ENCODE data around the gene SIX5. TPM values are rescaled to one million over a fixed set of nuclear protein-coding genes. Genes with fewer than 3 reads are reported as not detected.

Gene SIX5
- total and polyA plus RNA-seq, 9 of the 15 experiments (the other 6 are each of a cell fraction or from before 2014, with no cell fraction given) = 1.4 to 17.2 (median 7.4) TPM; not detected in 2

GRCh38 chr19:45779231-45780145 is 10.4 kb upstream of the SIX5 start (continued):
- TF ChIP-seq RBM39 (optimal IDR thresholded peaks at IDR 0.05; ENCODE audit: low read depth, low read length) = peak; percentile 75
- no peak for TF ChIP-seq PCBP1 (IDR thresholded peaks at IDR 0.05; ENCODE audit: low read depth, low read length, poor library complexity, severe bottlenecking)
- TF ChIP-seq ILK (tag; IDR thresholded peaks at IDR 0.05; ENCODE audit: borderline replicate concordance, low read depth) = no peak
- TF ChIP-seq ELF1 (tag; IDR thresholded peaks at IDR 0.05) = no peak
- TF ChIP-seq NRF1 (conservative IDR thresholded peaks at IDR 0.05 in 1 of 2, IDR thresholded peaks at IDR 0.05 in 1 of 2) = peak; percentile 33 to 39; a peak in 2 of 4 replicates
- 0 out of 2 replicates have a peak, but pooled peaks have one; percentile 13 for TF ChIP-seq ZBTB26 (CRISPR knock-in tag; IDR thresholded peaks at IDR 0.05)
- TF ChIP-seq, protein P1, sequence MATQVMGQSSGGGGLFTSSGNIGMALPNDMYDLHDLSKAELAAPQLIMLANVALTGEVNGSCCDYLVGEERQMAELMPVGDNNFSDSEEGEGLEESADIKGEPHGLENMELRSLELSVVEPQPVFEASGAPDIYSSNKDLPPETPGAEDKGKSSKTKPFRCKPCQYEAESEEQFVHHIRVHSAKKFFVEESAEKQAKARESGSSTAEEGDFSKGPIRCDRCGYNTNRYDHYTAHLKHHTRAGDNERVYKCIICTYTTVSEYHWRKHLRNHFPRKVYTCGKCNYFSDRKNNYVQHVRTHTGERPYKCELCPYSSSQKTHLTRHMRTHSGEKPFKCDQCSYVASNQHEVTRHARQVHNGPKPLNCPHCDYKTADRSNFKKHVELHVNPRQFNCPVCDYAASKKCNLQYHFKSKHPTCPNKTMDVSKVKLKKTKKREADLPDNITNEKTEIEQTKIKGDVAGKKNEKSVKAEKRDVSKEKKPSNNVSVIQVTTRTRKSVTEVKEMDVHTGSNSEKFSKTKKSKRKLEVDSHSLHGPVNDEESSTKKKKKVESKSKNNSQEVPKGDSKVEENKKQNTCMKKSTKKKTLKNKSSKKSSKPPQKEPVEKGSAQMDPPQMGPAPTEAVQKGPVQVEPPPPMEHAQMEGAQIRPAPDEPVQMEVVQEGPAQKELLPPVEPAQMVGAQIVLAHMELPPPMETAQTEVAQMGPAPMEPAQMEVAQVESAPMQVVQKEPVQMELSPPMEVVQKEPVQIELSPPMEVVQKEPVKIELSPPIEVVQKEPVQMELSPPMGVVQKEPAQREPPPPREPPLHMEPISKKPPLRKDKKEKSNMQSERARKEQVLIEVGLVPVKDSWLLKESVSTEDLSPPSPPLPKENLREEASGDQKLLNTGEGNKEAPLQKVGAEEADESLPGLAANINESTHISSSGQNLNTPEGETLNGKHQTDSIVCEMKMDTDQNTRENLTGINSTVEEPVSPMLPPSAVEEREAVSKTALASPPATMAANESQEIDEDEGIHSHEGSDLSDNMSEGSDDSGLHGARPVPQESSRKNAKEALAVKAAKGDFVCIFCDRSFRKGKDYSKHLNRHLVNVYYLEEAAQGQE (IDR thresholded peaks at IDR 0.05; ENCODE audit: borderline replicate concordance) = peak; percentile 47
- TF ChIP-seq, protein P1 (CRISPR knock-in tag; IDR thresholded peaks at IDR 0.05; ENCODE audit: low read depth) = no peak
- TF ChIP-seq CLOCK (CRISPR knock-in tag; IDR thresholded peaks at IDR 0.05; ENCODE audit: borderline replicate concordance) = no peak
- TF ChIP-seq MTA2 (IDR thresholded peaks at IDR 0.05; ENCODE audit: low read depth) = 0 out of 2 replicates have a peak, but pooled peaks have one; percentile 28
- no peak for TF ChIP-seq CBX8 (IDR thresholded peaks at IDR 0.05; ENCODE audit: borderline replicate concordance, extremely low read depth, low read depth, low read length, poor library complexity, severe bottlenecking)
- peak in 1 of 2 experiments; percentile 45; a peak in 1 of 4 replicates for TF ChIP-seq TRIM24 (IDR thresholded peaks at IDR 0.05)
- no peak for TF ChIP-seq BDP1 (IDR thresholded peaks at IDR 0.05; ENCODE audit: insufficient read depth, insufficient read length)
- TF ChIP-seq ZNF830 (CRISPR knock-in tag; IDR thresholded peaks at IDR 0.05) = peak; percentile 44; the same call in 1 of the 2 replicates
- no peak for TF ChIP-seq NR1H2 (CRISPR knock-in tag; IDR thresholded peaks at IDR 0.05)
